Body of pancreas (tissue), 4 donors: ENCODE results near the gene PKD2. TPM values are rescaled to one million over a fixed set of nuclear protein-coding genes. Genes with fewer than 3 reads are reported as not detected.

Source experiments
- ATAC-seq: fragments of 150-250 bp; one replicate; pipeline ENCODE4 v1.9.1; 2016
- DNase-seq, 4 donors: peaks; one replicate each; pipeline ENCODE4 v3.0.0-alpha.2; 2019
- H3K27ac ChIP-seq, 4 donors: fragments of 200-600 bp; sonication (generic); 1 replicate in 3 of 4; 2 replicates in 1 of 4; pipeline versions ENCODE4 v1.5.1 to v1.6.1; 2016 to 2019; ENCODE audit warnings: mild to moderate bottlenecking in 1 of 4, mixed read lengths in 1 of 4, moderate library complexity in 1 of 4
- H3K27me3 ChIP-seq, 2 donors: fragments of 200-600 bp; sonication (generic); one replicate each; pipeline ENCODE4 v1.6.0; 2016; ENCODE audit warnings: mild to moderate bottlenecking in 1 of 2
- H3K36me3 ChIP-seq, 2 donors: fragments of 200-600 bp; sonication (generic); replicated peaks in 1 of 2; 2 replicates each; pipeline ENCODE4 v1.5.1; 2016; ENCODE audit warnings: low read depth in 2 of 2; ENCODE audit not compliant: insufficient read depth in 1 of 2
- H3K4me1 ChIP-seq: fragments of 200-600 bp; sonication (generic); one replicate; pipeline ENCODE4 v1.6.0; 2016
- H3K4me3 ChIP-seq, 2 donors: fragments of 200-600 bp; sonication (generic); 1 replicate in 1 of 2; 2 replicates in 1 of 2; pipeline ENCODE4 v1.5.1; 2016 to 2019
- H3K9me3 ChIP-seq, 3 donors: fragments of 200-600 bp; sonication (generic); 1 replicate in 2 of 3; 2 replicates in 1 of 3; pipeline ENCODE4 v1.5.1; 2016
- CTCF ChIP-seq, 7 experiments: fragments of 450-650 bp in 4 of 7; fragments of 200-600 bp in 3 of 7; sonication (generic) in 3 of 7; IDR thresholded peaks; one replicate each; pipeline ENCODE4 v1.5.1; 2016 to 2019; ENCODE audit warnings: antibody characterized with exemption in 7 of 7
- POLR2A ChIP-seq, 3 donors: fragments of 450-650 bp; IDR thresholded peaks; one replicate each; pipeline ENCODE4 v1.6.1; 2016; ENCODE audit warnings: antibody characterized with exemption in 3 of 3, mild to moderate bottlenecking in 2 of 3
- WGBS, 2 donors: methylation state at CpG; one replicate each; pipeline ENCODE4 v1.1.5; 2017; 5-methylcytosine and 5-hydroxymethylcytosine counted together
- intact Hi-C: fragments of 100-400 bp; cut with DNase I; formaldehyde crosslinking; loops from one replicate; pipeline ENCODE4 v1.15.1; 2023
- total RNA-seq, 2 donors: library from RNA; depleted of rRNA; stranded (reverse); fragments of >200 nt; gene quantifications; one replicate each; pipeline ENCODE4 v1.1.0, GENCODE V29; 2016

Gene PKD2
- 10 to 100 TPM; 29.8 to 33.6 TPM for total RNA-seq

DNA sequence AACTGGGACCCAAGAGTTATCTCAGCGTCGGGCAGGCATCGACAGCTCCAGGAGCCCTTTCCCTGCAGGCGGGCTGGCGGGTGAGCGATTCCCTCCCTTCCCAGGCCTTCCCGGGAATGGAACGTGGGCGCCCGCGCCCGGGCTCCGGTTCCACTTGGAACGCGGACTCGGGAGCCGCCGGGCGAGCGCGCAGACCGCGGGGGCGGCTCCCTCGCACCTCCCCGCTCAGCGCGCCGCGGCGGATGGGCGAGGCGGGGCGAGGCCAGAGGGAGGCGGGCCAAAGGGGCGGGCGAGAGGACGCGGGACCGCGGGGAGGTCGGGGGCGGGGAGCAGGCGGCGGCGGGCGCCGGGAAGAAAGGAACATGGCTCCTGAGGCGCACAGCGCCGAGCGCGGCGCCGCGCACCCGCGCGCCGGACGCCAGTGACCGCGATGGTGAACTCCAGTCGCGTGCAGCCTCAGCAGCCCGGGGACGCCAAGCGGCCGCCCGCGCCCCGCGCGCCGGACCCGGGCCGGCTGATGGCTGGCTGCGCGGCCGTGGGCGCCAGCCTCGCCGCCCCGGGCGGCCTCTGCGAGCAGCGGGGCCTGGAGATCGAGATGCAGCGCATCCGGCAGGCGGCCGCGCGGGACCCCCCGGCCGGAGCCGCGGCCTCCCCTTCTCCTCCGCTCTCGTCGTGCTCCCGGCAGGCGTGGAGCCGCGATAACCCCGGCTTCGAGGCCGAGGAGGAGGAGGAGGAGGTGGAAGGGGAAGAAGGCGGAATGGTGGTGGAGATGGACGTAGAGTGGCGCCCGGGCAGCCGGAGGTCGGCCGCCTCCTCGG lies at the start of gene PKD2:
TSS of gene PKD2 (plus strand) at position 332 of the 818 bp plus-strand sequence. CDS start at position 431, 99 bp downstream.
- Histone ChIP-seq H3K27ac (peak within 1 kb of the TSS; percentile 30 to 86 (median 80)), H3K4me3 (peak within 1 kb of the TSS; percentile 52 to 70), H3K4me1 (peaks cover 17% of the 10 kb centered on the region), H3K9me3 (no peaks in the 10 kb centered on the region), H3K36me3 (no peaks in the 10 kb centered on the region), H3K27me3 (no peaks in the 10 kb centered on the region)
- TF ChIP-seq POLR2A (IDR thresholded peaks at IDR 0.05): peak; percentile 22 to 52 (median 47)
- TF ChIP-seq CTCF (IDR thresholded peaks at IDR 0.05): no peak
- peak; percentile 77 to 84 (median 80) for DNase-seq
- peak; percentile 88 for ATAC-seq
- WGBS, 2 donors: 0 to 1% methylated on average over 10 to 106 of the region's 116 CpGs
- intact Hi-C loops: no loop called here

DNA sequence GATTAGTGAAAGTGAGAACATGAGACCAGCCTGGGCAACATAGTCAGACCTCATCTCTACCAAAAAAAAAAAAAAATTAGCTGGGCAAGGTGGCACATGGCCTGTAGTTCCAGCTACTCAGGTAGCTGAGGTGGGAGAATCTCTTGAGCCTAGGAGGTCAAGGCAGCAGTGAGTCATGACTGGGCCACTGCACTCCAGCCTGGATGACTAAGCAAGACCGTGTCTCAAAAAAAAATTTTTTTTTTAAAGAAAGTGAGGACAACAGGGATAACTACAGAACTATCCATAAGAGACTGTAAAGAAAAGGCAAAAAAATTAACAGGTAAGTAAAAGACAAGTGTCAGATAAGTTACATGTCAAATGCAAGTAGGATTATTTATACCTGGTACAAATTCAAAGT lies 45.4 kb upstream of the PKD2 start:
- 43 to 44% methylated on average over 1 of the region's 1 CpG for WGBS, 2 donors
- H3K36me3 ChIP-seq: no peaks in the 10 kb centered on the region

DNA sequence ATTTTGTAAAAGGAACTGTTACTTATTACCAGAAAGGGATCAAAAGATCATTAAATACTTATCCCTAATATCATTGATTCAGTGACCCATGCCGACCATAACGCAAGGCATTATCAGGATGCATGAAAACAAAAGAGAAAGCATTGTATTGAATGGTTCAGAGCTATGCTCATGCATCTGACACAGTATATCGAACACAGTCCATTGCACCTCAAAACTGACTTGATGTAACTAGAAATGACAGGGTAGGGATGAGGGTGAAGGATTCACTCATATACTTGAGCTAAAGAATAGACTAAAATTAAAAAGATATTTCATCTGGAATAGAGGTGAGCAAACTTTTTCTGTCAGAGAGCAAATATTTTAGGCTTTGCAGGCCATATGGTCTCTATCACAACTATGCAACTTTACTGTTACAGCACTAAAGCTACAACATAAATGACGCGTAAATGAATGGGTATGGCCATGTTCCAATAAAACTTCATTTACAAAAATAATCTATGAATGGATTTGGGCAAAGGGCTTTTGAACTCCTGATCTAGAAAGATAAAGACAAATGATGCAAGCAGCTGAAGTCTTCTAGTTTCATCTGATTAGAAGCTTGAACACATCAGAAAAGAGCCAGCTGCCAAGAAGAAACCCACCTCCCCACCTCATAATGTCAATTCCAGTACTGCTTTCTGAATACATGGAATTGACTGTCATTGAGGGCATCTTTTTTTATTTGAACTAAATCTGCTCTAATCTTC lies 44.9 kb upstream of the PKD2 start:
- TF ChIP-seq CTCF (IDR thresholded peaks at IDR 0.05): no peak
- no peak for TF ChIP-seq POLR2A (IDR thresholded peaks at IDR 0.05)
- no peaks in the 10 kb centered on the region for H3K9me3 ChIP-seq
- DNase-seq: no peak
- no peaks in the 10 kb centered on the region for H3K27me3 ChIP-seq
- WGBS, 2 donors: 69 to 75% methylated on average over 5 of the region's 5 CpGs
- intact Hi-C loops: no loop called here
- H3K36me3 ChIP-seq: no peaks in the 10 kb centered on the region
- no peak for ATAC-seq
- no peaks in the 10 kb centered on the region for H3K4me1 ChIP-seq
- H3K4me3 ChIP-seq: no peak overlapping the region
- no peak overlapping the region for H3K27ac ChIP-seq

More for the DNA sequence above, 45.4 kb upstream of the PKD2 start:
- ATAC-seq (no peak), DNase-seq (no peak)
- H3K4me1 ChIP-seq: no peaks in the 10 kb centered on the region
- no peak overlapping the region for H3K27ac ChIP-seq
- H3K27me3 ChIP-seq: no peaks in the 10 kb centered on the region
- no peaks in the 10 kb centered on the region for H3K9me3 ChIP-seq
- TF ChIP-seq POLR2A (IDR thresholded peaks at IDR 0.05): no peak
- TF ChIP-seq CTCF (IDR thresholded peaks at IDR 0.05): no peak
- H3K4me3 ChIP-seq: no peak overlapping the region
- intact Hi-C loops: no loop called here

- Histone ChIP-seq H3K4me3 (no peak overlapping the region), H3K27ac (no peak overlapping the region), H3K27me3 (no peaks in the 10 kb centered on the region), H3K9me3 (no peaks in the 10 kb centered on the region), H3K36me3 (no peaks in the 10 kb centered on the region), H3K4me1 (no peaks in the 10 kb centered on the region)
- intact Hi-C loops: loop anchor here (5.0 kb wide), 1 partner anchor 113 kb away; no protein-coding TSS in a partner anchor
- TF ChIP-seq CTCF (IDR thresholded peaks at IDR 0.05) (no peak), POLR2A (IDR thresholded peaks at IDR 0.05) (no peak)
- WGBS, 2 donors: 89 to 90% methylated on average over 21 of the region's 21 CpGs
- DNase-seq (no peak), ATAC-seq (no peak)
Observed at GRCh38 chr4:87965501-87965975, 41.9 kb upstream of the PKD2 start.
